ENCODE results near the gene USP35.

Gene USP35

GRCh38 chr11:78261828-78262227 is 73.1 kb downstream of the USP35 start:
- Histone ChIP-seq H3K9ac (no peak overlapping the region), H3K27ac (no peak overlapping the region), H4K20me1 (peaks cover 19 to 100% (median 91%) of the 10 kb centered on the region in 11 experiments; a peak in 20 of 22 replicates), H3K4me3 (no peak overlapping the region), H3K27me3 (no peaks in the 10 kb centered on the region), H3K36me3 (peaks cover 25 to 89% (median 64%) of the 10 kb centered on the region in 11 experiments; a peak in 21 of 22 replicates), H3K4me2 (no peak overlapping the region), H3K4me1 (peaks cover 0 to 21% (median 0%) of the 10 kb centered on the region in 10 experiments; a peak in 7 of 20 replicates), H3K9me3 (replicated peaks in 1 of 11) (no peaks in the 10 kb centered on the region)
- no peak for TF ChIP-seq Cebpa-rat (IDR thresholded peaks at IDR 0.05)

- Histone ChIP-seq H3K36me3 (peaks cover 25 to 89% (median 64%) of the 10 kb centered on the region in 11 experiments; a peak in 21 of 22 replicates), H3K27ac (no peak overlapping the region), H3K4me3 (no peak overlapping the region), H3K4me2 (no peak overlapping the region), H3K9ac (no peak overlapping the region), H3K4me1 (peaks cover 0 to 21% (median 0%) of the 10 kb centered on the region in 10 experiments; a peak in 6 of 20 replicates), H3K27me3 (no peaks in the 10 kb centered on the region), H3K9me3 (replicated peaks in 1 of 11) (no peaks in the 10 kb centered on the region), H4K20me1 (peaks cover 23 to 100% (median 91%) of the 10 kb centered on the region in 11 experiments; a peak in 20 of 22 replicates)
- TF ChIP-seq Cebpa-rat (IDR thresholded peaks at IDR 0.05): no peak
These were observed 73.5 kb downstream of the USP35 start for GRCh38 chr11:78262238-78262637.

DNA sequence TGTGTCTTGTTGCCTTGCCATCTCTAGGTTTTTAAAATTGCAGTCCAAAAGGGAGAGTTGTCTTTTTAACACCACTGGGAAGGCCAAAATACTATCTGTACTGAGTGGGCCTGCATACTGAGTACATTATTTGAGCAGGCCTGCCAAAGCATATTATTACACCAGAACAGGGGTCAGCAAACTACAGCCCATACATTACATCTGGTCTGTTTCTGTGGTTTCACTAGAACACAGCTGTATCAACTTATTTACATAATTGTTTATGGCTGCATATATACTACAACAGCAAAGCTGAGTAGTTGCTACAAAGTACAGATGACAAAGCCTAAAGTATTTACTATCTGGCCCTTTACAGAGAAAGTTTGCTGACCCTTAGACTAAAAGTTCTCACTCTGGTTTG is 74.0 kb downstream of the USP35 start:
- H3K4me1 ChIP-seq: peaks cover 0 to 20% (median 0%) of the 10 kb centered on the region in 10 experiments; a peak in 6 of 20 replicates
- no peak overlapping the region for H3K4me2 ChIP-seq
- no peak overlapping the region for H3K9ac ChIP-seq
- peaks cover 25 to 89% (median 61%) of the 10 kb centered on the region in 11 experiments; a peak in 21 of 22 replicates for H3K36me3 ChIP-seq
- no peak overlapping the region for H3K4me3 ChIP-seq
- H4K20me1 ChIP-seq: peaks cover 27 to 100% (median 91%) of the 10 kb centered on the region in 11 experiments; a peak in 20 of 22 replicates
- no peaks in the 10 kb centered on the region for H3K9me3 ChIP-seq (replicated peaks in 1 of 11)
- TF ChIP-seq Cebpa-rat (IDR thresholded peaks at IDR 0.05): no peak
- no peak overlapping the region for H3K27ac ChIP-seq
- no peaks in the 10 kb centered on the region for H3K27me3 ChIP-seq
